NB4 (cell line): Measurements from ENCODE around the gene DNAH2.

Source experiments
- DNase-seq: peaks from one replicate; pipeline ENCODE4 v3.0.0; 2010; ENCODE audit warnings: low read depth
- H3K4me3 ChIP-seq: one replicate; pipeline ENCODE4 v1.5.1; 2011; ENCODE audit warnings: mild to moderate bottlenecking, low read depth, low read length, moderate library complexity
- CTCF ChIP-seq: IDR thresholded peaks from one replicate; pipeline ENCODE4 v1.5.1; 2012; ENCODE audit warnings: low read depth, low read length
- MYC ChIP-seq: IDR thresholded peaks from 2 replicates; pipeline ENCODE4 v1.6.1; 2011; ENCODE audit warnings: low read depth, low read length
- POLR2A ChIP-seq: IDR thresholded peaks from 2 replicates; pipeline ENCODE4 v1.6.1; 2011; ENCODE audit warnings: mild to moderate bottlenecking; ENCODE audit not compliant: insufficient read length; ENCODE audit errors: extremely low read depth
- TF ChIP-seq, protein P1 (sequence below): IDR thresholded peaks from 2 replicates; pipeline ENCODE4 v1.6.1; 2011; ENCODE audit warnings: low read depth, low read length

The DNAH2 gene

GRCh38 chr17:7855660-7856010 lies 138.1 kb downstream of the DNAH2 start:
- DNase-seq: no peak
- TF ChIP-seq CTCF: no peak
- no peak for TF ChIP-seq POLR2A
- TF ChIP-seq, protein P1, sequence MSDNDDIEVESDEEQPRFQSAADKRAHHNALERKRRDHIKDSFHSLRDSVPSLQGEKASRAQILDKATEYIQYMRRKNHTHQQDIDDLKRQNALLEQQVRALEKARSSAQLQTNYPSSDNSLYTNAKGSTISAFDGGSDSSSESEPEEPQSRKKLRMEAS: no peak
- TF ChIP-seq MYC: no peak
- peak overlapping the region; percentile 87 for H3K4me3 ChIP-seq

- DNase-seq: peak; percentile 84
- peak overlapping the region; percentile 87 for H3K4me3 ChIP-seq
- TF ChIP-seq, protein P1: peak; percentile 76
- TF ChIP-seq CTCF: no peak
- peak; percentile 46 for TF ChIP-seq MYC
- no peak for TF ChIP-seq POLR2A
These were observed 138.7 kb downstream of the DNAH2 start for GRCh38 chr17:7856011-7856810.

GRCh38 chr17:7856811-7857712 lies 139.5 kb downstream of the DNAH2 start, which contains the start of gene NAA38:
Gene NAA38, minus strand, starts transcription at chr17:7857559. Its CDS starts 96 bp downstream, at chr17:7857463.
- TF ChIP-seq POLR2A: peak; percentile 50
- TF ChIP-seq, protein P1: no peak
- TF ChIP-seq MYC: no peak; the same call in 1 of the 2 replicates
- no peak for TF ChIP-seq CTCF
- peak within 1 kb of the TSS; percentile 87 for H3K4me3 ChIP-seq
- peak; percentile 96 for DNase-seq

DNA sequence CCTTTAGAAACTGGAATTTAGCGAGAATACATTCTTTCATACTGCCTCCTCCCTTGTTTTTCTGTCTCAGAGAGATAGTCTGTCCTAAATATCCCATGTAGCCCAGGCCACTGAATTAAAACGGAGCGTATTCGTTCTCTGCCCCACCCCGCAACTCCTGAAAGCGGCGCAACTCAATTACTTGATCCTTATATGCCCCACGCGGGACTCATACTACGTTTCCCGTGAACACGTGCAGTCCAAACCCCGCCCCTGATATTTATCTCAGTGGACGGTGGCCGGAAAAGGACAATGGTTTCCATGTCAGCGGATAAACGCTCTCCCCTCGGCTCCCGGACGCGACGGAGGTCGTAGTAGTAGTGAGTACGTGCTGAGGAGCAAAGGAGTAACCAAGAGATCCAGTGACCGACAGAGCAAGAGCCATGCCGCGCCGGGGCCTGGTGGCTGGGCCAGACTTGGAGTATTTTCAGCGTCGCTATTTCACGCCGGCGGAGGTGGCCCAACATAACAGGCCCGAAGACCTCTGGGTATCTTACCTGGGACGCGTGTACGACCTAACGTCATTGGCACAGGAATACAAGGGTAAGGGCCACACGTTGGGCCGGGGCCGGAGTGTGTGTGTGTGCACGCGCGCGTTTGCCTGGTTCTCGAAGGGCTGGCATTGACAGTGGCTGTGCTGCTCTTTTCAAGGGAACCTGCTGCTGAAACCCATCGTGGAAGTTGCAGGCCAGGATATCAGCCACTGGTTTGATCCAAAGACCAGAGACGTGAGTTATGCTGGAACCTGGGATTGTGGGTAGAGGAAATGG lies 140.4 kb downstream of the DNAH2 start, which contains the start of gene CYB5D1:
Gene CYB5D1 (plus strand): TSS at position 291 of the 809 bp plus-strand sequence. CDS start 132 bp downstream, at position 423.
- DNase-seq: peak; percentile 90
- H3K4me3 ChIP-seq: peak within 1 kb of the TSS; percentile 87
- no peak for TF ChIP-seq POLR2A
- TF ChIP-seq MYC: peak; percentile 84
- TF ChIP-seq, protein P1: peak; percentile 95
- no peak for TF ChIP-seq CTCF

- peak overlapping the region; percentile 87 for H3K4me3 ChIP-seq
- TF ChIP-seq, protein P1: peak; percentile 26; the same call in 1 of the 2 replicates
- TF ChIP-seq CTCF (peak; percentile 40), POLR2A (no peak), MYC (no peak; the same call in 1 of the 2 replicates)
- peak; percentile 76 for DNase-seq
These were observed 140.9 kb downstream of the DNAH2 start for GRCh38 chr17:7858522-7858810.
